Thoracic aorta (tissue), 2 donors: ENCODE data around the gene C7. TPM values are rescaled to one million over a fixed set of nuclear protein-coding genes. Genes with fewer than 3 reads are reported as not detected.

Experiments
- ATAC-seq: fragments of 150-250 bp; one replicate; pipeline ENCODE4 v1.8.0; 2017; ENCODE audit warnings: low read depth; ENCODE audit not compliant: insufficient number of reproducible peaks, low FRiP score
- DNase-seq: peaks from one replicate; pipeline ENCODE4 v3.0.0-alpha.2; 2020; ENCODE audit warnings: low spot score
- H3K27ac ChIP-seq, 2 donors: fragments of 200-600 bp; sonication (generic); 1 replicate in 1 of 2; 2 replicates in 1 of 2; pipeline ENCODE4 v1.5.1; 2016; ENCODE audit warnings: mild to moderate bottlenecking in 2 of 2, moderate library complexity in 2 of 2
- H3K27me3 ChIP-seq: fragments of 200-600 bp; sonication (generic); replicated peaks from 2 replicates; pipeline ENCODE4 v1.6.0; 2016; ENCODE audit warnings: mild to moderate bottlenecking; ENCODE audit not compliant: insufficient read depth
- H3K36me3 ChIP-seq: fragments of 200-600 bp; sonication (generic); one replicate; pipeline ENCODE4 v1.5.1; 2016
- H3K4me1 ChIP-seq, 2 donors: fragments of 200-600 bp; sonication (generic); 1 replicate in 1 of 2; 2 replicates in 1 of 2; pipeline versions ENCODE4 v1.5.1 to v1.6.0; 2016; ENCODE audit warnings: low read depth in 2 of 2, mild to moderate bottlenecking in 1 of 2; ENCODE audit not compliant: control insufficient read depth in 1 of 2
- H3K4me3 ChIP-seq: fragments of 200-600 bp; sonication (generic); 2 replicates; pipeline ENCODE4 v1.5.1; 2016; ENCODE audit warnings: mild to moderate bottlenecking
- H3K9me3 ChIP-seq: fragments of 200-600 bp; sonication (generic); 2 replicates; pipeline ENCODE4 v1.5.1; 2016
- CTCF ChIP-seq: fragments of 200-600 bp; sonication (generic); IDR thresholded peaks from one replicate; pipeline ENCODE4 v1.5.1; 2019; ENCODE audit warnings: antibody characterized with exemption
- total RNA-seq, 2 donors: library from RNA; depleted of rRNA; stranded (reverse); fragments of >200 nt; gene quantifications; one replicate each; pipeline versions ENCODE4 v1.1.0 to v1.2.3, GENCODE V29; 2016

The C7 gene
- total RNA-seq, 2 donors from 2014 or later: 99.5 to 105 TPM

- ATAC-seq: no peak
- TF ChIP-seq CTCF: no peak
- Histone ChIP-seq H3K27ac (no peak overlapping the region), H3K4me1 (no peaks in the 10 kb centered on the region), H3K9me3 (no peaks in the 10 kb centered on the region), H3K36me3 (no peaks in the 10 kb centered on the region), H3K27me3 (no peaks in the 10 kb centered on the region), H3K4me3 (no peak overlapping the region)
- DNase-seq: no peak
These were observed 27.8 kb downstream of the C7 start for GRCh38 chr5:40937075-40937474.

GRCh38 chr5:40939753-40940152 lies 30.5 kb downstream of the C7 start:
- no peak for DNase-seq
- H3K4me3 ChIP-seq: no peak overlapping the region
- no peak for TF ChIP-seq CTCF
- no peaks in the 10 kb centered on the region for H3K4me1 ChIP-seq
- H3K9me3 ChIP-seq: no peaks in the 10 kb centered on the region
- no peaks in the 10 kb centered on the region for H3K27me3 ChIP-seq
- no peak overlapping the region for H3K27ac ChIP-seq
- ATAC-seq: no peak
- H3K36me3 ChIP-seq: no peaks in the 10 kb centered on the region

GRCh38 chr5:40945111-40945510 lies 35.8 kb downstream of the C7 start:
- no peaks in the 10 kb centered on the region for H3K9me3 ChIP-seq
- ATAC-seq (no peak), DNase-seq (no peak)
- no peaks in the 10 kb centered on the region for H3K4me1 ChIP-seq
- TF ChIP-seq CTCF: no peak
- H3K27me3 ChIP-seq: no peaks in the 10 kb centered on the region
- no peak overlapping the region for H3K4me3 ChIP-seq
- no peaks in the 10 kb centered on the region for H3K36me3 ChIP-seq
- no peak overlapping the region for H3K27ac ChIP-seq

- Histone ChIP-seq H3K4me1 (no peaks in the 10 kb centered on the region), H3K27me3 (no peaks in the 10 kb centered on the region), H3K4me3 (no peak overlapping the region), H3K9me3 (no peaks in the 10 kb centered on the region), H3K27ac (no peak overlapping the region), H3K36me3 (no peaks in the 10 kb centered on the region)
- ATAC-seq: no peak
- DNase-seq: no peak
- TF ChIP-seq CTCF: no peak
These were observed 46.0 kb downstream of the C7 start for GRCh38 chr5:40955313-40955712.

- no peak for TF ChIP-seq CTCF
- DNase-seq (no peak), ATAC-seq (no peak)
- Histone ChIP-seq H3K36me3 (no peaks in the 10 kb centered on the region), H3K27me3 (no peaks in the 10 kb centered on the region), H3K9me3 (no peaks in the 10 kb centered on the region), H3K4me3 (no peak overlapping the region), H3K4me1 (no peaks in the 10 kb centered on the region), H3K27ac (no peak overlapping the region)
These were observed 47.8 kb downstream of the C7 start for GRCh38 chr5:40957048-40957447.
